HG02973 (cell line): ENCODE data around the gene MTERF4.

Experiments
- ATAC-seq: cut with Tn5 transposase; IDR thresholded peaks from one replicate; pipeline ENCODE4 v1.9.1; 2021; ENCODE audit warnings: moderate library complexity; ENCODE audit not compliant: unreplicated experiment

The MTERF4 gene

GRCh38 chr2:241091201-241091600 lies 10.9 kb downstream of the MTERF4 start:
- no peak for ATAC-seq

- no peak for ATAC-seq
Measured at GRCh38 chr2:241088791-241089732, 13.0 kb downstream of the MTERF4 start.

DNA sequence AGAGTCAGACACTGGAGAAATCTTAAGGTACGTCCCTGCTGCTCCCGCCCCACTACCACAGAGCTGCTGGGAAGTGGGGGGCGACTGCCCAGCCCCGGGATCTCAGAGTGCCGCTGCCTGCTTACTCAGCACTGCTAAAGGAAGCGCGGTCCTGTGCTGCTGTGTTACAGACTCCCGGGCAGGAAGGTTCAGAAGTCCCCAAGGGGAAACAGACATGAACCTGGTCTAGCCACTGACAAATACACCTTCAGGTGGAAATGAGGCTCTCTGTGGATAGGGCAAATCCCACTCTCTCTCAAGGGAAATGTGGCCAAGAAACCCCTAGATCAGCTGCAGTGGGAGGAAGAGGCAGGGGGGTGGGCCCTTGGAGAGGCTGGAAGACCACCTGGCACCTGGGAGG lies 13.7 kb downstream of the MTERF4 start:
- no peak for ATAC-seq

DNA sequence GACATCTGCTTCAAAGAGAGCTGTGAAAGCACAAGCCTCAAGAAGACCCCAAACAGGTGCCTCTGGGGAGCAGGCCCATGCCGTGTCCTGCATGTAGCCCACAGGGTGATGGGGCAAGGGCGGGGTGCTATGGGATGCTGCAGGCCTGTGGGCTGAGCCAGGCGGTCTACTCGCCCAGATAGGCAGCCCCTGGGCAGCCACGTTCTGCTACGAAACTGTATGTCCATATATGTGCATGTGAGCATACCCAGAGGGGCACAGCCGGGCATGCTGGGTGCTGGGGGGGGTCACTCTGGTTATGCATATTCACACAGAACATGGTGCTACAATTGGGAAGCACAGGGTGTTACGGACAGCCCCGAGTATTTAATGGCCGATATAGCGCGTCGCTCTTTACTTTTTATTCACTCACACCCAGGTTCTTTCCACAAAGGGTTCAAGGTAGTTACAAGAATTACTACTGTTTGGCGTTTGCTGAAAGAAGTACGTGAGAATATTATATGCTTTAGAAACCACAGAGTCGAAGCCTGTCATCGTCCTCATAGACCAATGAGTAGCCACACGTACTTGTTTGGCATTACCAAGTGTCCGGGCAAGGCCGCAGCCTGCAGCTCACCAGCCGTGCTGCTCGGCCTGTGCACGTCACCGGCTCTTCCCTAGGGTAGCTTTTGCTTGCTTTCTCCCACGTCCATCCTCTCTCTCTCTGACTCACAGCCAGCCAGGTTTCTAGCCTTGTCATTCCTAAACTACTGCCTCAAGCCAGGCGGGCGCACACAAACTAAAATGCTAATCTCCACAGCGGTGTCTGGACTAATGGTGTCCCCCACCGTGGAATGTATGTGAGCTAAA lies 14.4 kb downstream of the MTERF4 start:
- ATAC-seq, result no peak

GRCh38 chr2:241084856-241085444 lies 17.1 kb downstream of the MTERF4 start:
- no peak for ATAC-seq

- ATAC-seq, result no peak
Measured at GRCh38 chr2:241083091-241083415, 19.0 kb downstream of the MTERF4 start.

DNA sequence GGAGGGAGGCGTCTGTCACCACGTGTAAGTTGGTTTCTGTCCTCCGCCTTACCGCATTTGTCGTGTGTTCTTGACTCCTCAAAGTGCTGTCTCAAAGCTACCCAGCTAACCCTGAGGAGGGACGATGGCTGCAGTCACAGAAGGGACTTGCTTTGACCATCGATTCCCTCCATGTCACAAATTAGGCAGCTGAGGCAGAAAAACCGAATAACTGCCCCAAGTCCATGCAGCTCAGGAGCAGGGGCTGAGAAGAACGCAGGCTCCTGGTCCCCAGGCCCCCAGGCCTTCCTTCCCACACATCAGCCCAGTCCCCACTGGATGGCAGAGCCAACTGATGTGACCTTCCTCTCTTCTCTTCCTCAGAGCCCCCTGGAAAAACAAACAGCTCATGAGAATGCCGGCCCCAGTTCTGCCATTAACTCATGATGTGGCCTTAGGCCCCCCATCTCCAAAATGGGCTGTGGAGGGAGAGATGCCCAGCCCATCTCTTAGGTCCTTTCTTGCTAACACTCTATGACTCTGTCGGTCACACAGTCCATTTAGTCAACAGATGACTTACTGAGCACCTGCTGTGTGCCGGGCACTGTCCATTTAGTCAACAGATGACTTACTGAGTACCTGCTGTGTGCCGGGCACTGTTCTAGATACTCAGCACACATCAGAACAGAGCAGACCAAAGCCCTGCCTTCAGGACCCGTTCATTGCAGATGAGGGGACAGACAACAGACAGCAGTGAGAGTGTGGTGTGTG lies 19.6 kb downstream of the MTERF4 start:
- ATAC-seq, result no peak

GRCh38 chr2:241081643-241082340 lies 20.3 kb downstream of the MTERF4 start:
- no peak for ATAC-seq

DNA sequence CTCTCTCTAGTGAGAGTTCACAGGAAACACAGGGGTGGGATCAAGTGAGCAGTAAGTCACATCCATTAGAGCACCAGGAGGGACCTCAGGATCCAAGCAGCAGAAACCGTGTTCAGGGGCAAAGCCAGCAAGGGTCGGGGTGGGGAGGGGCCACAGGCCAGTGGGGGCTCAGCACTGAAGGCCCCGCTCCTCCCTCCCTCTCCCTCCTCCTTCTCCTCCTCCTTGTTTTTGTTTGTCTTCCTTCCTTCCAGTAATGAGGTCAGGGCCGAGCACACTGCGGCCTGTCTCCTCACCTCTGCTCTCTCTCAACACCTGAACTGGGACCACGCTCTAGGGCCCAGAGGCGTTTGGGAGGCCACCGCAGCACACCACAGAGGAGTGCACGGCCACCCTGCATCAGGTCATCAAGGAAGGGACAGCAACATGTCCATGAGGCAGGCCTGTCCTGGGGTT lies 20.9 kb downstream of the MTERF4 start:
- ATAC-seq, result no peak

GRCh38 chr2:241080405-241081189 lies 21.5 kb downstream of the MTERF4 start:
- ATAC-seq, result no peak

- no peak for ATAC-seq
Measured at GRCh38 chr2:241074901-241075540, 27.1 kb downstream of the MTERF4 start.

DNA sequence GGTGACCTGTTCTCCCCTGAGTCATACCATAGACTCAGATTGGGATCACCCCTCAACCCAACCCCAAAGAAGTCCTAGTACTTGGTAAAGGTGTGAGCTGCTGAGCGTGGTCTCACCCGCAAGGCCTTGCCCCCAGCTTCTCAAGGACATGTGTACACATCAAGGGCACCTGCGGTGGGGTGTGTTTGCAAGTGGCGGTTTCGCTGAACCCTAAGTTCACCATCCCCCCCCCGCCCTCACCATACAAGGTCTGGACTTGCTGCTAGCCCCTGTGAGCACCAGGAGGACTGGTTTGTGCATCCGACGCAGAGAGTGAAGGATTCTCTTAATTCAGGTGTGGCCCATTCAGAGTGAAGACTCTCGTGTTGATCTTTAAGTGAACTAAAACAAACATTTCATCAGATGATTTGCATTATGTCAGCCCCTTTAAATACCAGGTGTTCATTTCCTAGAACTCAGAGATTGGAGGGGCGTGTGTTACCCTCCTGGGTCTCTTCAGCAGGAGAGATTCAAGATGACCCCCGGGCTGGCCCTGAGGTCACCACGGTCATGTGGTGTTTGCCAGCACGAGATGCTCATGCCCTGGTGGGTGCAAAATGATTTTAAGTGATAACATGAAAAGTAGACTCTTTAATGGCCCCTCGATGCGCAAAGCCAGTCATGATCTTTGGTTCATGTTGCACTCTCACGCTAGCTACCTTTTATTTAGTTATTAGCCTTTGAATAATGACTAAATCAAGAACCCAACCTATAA lies 27.8 kb downstream of the MTERF4 start:
- no peak for ATAC-seq

- no peak for ATAC-seq
Measured at GRCh38 chr2:241073166-241074064, 28.7 kb downstream of the MTERF4 start.

DNA sequence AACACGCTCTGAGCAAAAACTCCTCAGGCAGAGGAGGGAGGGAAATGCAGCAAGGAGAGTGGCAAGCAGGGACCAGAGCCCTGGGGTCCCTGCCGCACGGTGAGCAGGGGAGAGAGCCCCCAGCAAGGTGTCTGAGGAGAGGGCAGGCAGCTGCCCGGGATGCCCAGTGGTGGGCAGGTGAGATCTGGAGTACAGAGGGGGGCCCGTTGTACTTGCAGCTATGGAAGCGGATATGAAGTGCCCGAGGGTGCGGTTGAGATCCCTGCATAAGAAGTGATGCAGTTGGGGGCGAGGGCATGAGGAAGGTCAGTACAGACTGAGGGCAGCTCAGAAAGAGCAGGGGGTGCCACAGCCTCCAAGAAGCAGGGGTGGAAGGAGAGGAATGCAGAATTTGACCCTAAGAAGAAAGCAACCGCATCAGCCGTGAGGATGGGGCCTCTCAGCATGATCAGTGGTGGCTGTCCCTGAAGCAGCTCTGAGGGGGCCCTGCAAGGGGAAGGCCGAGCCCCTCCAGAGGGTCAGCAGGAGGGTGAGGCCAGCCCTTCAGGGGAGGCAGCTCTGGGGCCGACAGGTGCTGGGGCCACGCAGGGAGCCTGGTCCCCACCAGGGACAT lies 29.4 kb downstream of the MTERF4 start:
- no peak for ATAC-seq

- no peak for ATAC-seq
Measured at GRCh38 chr2:241072151-241072550, 29.9 kb downstream of the MTERF4 start.

GRCh38 chr2:241071677-241072111 lies 30.4 kb downstream of the MTERF4 start:
- no peak for ATAC-seq
